ENCODE measurements around the gene B2M.
"Not testable (repeated sequence)": the region's sequence is repeated elsewhere in the genome, so short reads cannot be mapped to it uniquely, and the experiment has no call there.

The B2M gene

DNA sequence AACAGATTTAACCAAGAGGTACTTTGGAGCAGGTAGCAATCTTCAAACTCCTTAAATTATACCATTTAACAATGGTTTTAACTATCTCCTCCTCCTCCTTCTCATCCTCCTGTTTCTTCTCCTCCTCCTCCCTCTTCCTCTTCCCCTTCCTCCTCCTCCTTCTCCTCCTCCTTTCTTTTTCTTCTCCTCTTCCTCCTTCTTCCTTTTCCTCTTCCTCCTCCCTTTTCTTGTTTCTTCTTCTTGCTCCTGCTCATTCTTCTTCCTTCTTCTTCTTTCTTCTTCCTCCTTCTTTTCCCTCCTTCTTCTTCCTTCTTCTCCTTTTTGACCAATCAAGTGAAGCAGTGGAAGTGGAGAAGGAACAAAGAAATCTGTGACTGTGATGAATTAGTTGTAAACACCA is 14.3 kb upstream of the B2M start:
- no peak for DNase-seq (ENCODE audit: low read depth in 4 of 4, low spot score in 1 of 4)

GRCh38 chr15:44698641-44699040 is 12.7 kb upstream of the B2M start:
- DNase-seq (ENCODE audit: low read depth in 4 of 4, low spot score in 1 of 4): no peak

DNA sequence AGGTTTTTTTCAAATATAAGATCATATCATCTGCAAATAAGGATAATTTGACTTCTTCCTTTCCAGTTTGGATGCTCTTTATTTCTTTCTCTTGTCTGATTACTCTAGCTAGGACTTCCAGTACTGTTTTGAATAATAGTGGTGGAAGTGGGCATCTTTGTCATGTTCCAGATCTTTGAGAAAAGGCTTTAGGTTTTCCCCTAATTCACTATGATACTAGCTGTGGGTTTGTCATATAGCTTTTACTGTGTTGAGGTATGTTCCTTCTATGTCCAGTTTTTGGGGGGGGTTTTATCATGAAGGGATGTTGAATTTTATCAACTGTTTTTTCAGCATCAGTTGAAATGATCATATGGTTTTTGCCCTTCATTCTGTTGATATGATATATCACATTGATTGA is 10.6 kb upstream of the B2M start:
- DNase-seq (ENCODE audit: low read depth in 4 of 4, low spot score in 1 of 4): not testable (repeated sequence)

DNA sequence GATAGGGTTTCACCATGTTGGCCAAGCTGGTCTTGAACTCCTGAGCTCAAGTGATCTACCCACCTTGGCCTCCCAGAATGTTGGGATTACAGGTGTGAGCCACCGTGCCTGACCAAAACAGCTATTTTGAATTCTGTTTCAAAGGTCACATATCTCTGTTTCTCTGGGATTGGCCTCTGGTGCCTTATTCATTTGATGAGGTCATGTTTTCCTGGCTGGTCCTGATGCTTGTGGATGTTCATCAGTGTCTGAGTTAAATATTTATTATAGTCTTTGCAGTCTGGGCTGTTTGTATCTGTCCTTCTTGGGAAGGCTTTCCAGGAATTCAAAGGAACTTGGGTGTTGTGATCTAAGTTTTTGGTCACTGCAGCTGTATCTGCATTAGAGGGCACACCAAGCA is 5.3 kb upstream of the B2M start:
- no peak for DNase-seq (ENCODE audit: low read depth in 4 of 4, low spot score in 1 of 4)

- no peak for DNase-seq (ENCODE audit: low read depth in 4 of 4, low spot score in 1 of 4)
Measured at GRCh38 chr15:44706401-44706800, 4.9 kb upstream of the B2M start.

DNA sequence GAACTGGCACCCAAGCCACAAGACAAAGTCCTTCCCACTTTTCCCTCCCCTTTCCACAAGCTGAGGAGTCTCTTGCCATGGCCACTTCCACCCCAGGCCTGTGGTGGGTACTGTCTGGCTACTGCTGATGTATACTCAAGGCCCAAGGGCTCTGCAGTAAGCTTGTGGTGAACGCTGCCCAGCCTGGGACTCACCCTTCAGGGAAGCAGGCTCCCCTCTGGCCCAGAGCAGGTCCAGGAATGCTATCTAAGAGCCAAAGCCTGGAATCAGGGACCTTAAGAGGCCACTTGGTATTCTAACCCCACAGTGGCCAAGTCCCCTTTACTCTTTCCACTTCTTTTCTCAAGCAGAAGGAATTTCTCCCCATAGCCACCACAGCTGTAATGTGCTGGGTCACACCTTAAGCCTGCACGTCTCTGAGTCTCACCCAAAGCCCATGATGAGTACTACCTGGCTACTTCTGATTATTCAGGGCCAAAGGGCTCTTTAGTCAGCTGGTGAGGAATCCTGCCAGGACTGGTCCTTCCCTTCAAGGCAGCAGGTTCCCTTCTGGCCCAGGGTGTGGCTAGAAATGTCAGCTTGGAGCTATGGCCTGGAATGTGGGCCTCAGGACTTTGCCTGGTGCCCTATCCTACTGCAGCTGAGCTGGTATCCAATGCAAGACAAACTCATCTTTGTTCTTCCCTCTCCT is 4.2 kb upstream of the B2M start:
- no peak for DNase-seq (ENCODE audit: low read depth in 4 of 4, low spot score in 1 of 4)

DNA sequence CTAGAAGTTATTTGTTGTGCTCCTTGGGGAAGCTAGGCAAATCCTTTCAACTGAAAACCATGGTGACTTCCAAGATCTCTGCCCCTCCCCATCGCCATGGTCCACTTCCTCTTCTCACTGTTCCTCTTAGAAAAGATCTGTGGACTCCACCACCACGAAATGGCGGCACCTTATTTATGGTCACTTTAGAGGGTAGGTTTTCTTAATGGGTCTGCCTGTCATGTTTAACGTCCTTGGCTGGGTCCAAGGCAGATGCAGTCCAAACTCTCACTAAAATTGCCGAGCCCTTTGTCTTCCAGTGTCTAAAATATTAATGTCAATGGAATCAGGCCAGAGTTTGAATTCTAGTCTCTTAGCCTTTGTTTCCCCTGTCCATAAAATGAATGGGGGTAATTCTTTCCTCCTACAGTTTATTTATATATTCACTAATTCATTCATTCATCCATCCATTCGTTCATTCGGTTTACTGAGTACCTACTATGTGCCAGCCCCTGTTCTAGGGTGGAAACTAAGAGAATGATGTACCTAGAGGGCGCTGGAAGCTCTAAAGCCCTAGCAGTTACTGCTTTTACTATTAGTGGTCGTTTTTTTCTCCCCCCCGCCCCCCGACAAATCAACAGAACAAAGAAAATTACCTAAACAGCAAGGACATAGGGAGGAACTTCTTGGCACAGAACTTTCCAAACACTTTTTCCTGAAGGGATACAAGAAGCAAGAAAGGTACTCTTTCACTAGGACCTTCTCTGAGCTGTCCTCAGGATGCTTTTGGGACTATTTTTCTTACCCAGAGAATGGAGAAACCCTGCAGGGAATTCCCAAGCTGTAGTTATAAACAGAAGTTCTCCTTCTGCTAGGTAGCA is 851 bp upstream of the B2M start:
- DNase-seq (ENCODE audit: low read depth in 4 of 4, low spot score in 1 of 4): no peak

GRCh38 chr15:44711743-44712345 is 527 bp downstream of the B2M start:
- DNase-seq (ENCODE audit: low read depth in 4 of 4, low spot score in 1 of 4): peak in 1 of 4 experiments; percentile 41

DNA sequence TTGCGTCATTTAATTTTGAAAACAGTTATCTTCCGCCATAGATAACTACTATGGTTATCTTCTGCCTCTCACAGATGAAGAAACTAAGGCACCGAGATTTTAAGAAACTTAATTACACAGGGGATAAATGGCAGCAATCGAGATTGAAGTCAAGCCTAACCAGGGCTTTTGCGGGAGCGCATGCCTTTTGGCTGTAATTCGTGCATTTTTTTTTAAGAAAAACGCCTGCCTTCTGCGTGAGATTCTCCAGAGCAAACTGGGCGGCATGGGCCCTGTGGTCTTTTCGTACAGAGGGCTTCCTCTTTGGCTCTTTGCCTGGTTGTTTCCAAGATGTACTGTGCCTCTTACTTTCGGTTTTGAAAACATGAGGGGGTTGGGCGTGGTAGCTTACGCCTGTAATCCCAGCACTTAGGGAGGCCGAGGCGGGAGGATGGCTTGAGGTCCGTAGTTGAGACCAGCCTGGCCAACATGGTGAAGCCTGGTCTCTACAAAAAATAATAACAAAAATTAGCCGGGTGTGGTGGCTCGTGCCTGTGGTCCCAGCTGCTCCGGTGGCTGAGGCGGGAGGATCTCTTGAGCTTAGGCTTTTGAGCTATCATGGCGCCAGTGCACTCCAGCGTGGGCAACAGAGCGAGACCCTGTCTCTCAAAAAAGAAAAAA is 1.2 kb downstream of the B2M start:
- peak in 2 of 4 experiments; percentile 44 to 59 for DNase-seq (ENCODE audit: low read depth in 4 of 4, low spot score in 1 of 4)

GRCh38 chr15:44713006-44713966 is 2.0 kb downstream of the B2M start:
- no peak for DNase-seq (ENCODE audit: low read depth in 4 of 4, low spot score in 1 of 4)

DNA sequence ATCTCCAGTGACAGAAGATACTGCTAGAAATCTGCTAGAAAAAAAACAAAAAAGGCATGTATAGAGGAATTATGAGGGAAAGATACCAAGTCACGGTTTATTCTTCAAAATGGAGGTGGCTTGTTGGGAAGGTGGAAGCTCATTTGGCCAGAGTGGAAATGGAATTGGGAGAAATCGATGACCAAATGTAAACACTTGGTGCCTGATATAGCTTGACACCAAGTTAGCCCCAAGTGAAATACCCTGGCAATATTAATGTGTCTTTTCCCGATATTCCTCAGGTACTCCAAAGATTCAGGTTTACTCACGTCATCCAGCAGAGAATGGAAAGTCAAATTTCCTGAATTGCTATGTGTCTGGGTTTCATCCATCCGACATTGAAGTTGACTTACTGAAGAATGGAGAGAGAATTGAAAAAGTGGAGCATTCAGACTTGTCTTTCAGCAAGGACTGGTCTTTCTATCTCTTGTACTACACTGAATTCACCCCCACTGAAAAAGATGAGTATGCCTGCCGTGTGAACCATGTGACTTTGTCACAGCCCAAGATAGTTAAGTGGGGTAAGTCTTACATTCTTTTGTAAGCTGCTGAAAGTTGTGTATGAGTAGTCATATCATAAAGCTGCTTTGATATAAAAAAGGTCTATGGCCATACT is 4.0 kb downstream of the B2M start:
- no peak for DNase-seq (ENCODE audit: low read depth in 4 of 4, low spot score in 1 of 4)

DNA sequence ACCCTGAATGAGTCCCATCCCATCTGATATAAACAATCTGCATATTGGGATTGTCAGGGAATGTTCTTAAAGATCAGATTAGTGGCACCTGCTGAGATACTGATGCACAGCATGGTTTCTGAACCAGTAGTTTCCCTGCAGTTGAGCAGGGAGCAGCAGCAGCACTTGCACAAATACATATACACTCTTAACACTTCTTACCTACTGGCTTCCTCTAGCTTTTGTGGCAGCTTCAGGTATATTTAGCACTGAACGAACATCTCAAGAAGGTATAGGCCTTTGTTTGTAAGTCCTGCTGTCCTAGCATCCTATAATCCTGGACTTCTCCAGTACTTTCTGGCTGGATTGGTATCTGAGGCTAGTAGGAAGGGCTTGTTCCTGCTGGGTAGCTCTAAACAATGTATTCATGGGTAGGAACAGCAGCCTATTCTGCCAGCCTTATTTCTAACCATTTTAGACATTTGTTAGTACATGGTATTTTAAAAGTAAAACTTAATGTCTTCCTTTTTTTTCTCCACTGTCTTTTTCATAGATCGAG is 4.5 kb downstream of the B2M start:
- DNase-seq (ENCODE audit: low read depth in 4 of 4, low spot score in 1 of 4): no peak

DNA sequence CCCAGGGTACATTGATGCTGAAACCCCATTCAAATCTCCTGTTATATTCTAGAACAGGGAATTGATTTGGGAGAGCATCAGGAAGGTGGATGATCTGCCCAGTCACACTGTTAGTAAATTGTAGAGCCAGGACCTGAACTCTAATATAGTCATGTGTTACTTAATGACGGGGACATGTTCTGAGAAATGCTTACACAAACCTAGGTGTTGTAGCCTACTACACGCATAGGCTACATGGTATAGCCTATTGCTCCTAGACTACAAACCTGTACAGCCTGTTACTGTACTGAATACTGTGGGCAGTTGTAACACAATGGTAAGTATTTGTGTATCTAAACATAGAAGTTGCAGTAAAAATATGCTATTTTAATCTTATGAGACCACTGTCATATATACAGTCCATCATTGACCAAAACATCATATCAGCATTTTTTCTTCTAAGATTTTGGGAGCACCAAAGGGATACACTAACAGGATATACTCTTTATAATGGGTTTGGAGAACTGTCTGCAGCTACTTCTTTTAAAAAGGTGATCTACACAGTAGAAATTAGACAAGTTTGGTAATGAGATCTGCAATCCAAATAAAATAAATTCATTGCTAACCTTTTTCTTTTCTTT is 5.8 kb downstream of the B2M start:
- no peak for DNase-seq (ENCODE audit: low read depth in 4 of 4, low spot score in 1 of 4)

DNA sequence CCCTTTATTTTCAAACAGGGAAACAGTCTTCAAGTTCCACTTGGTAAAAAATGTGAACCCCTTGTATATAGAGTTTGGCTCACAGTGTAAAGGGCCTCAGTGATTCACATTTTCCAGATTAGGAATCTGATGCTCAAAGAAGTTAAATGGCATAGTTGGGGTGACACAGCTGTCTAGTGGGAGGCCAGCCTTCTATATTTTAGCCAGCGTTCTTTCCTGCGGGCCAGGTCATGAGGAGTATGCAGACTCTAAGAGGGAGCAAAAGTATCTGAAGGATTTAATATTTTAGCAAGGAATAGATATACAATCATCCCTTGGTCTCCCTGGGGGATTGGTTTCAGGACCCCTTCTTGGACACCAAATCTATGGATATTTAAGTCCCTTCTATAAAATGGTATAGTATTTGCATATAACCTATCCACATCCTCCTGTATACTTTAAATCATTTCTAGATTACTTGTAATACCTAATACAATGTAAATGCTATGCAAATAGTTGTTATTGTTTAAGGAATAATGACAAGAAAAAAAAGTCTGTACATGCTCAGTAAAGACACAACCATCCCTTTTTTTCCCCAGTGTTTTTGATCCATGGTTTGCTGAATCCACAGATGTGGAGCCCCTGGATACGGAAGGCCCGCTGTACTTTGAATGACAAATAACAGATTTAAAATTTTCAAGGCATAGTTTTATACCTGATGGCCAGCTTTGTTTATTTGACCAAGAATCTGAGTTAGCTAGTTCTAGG is 7.0 kb downstream of the B2M start:
- no peak for DNase-seq (ENCODE audit: low read depth in 4 of 4, low spot score in 1 of 4)

- DNase-seq (ENCODE audit: low read depth in 4 of 4, low spot score in 1 of 4): no peak
Measured at GRCh38 chr15:44718927-44719292, 7.6 kb downstream of the B2M start.

DNA sequence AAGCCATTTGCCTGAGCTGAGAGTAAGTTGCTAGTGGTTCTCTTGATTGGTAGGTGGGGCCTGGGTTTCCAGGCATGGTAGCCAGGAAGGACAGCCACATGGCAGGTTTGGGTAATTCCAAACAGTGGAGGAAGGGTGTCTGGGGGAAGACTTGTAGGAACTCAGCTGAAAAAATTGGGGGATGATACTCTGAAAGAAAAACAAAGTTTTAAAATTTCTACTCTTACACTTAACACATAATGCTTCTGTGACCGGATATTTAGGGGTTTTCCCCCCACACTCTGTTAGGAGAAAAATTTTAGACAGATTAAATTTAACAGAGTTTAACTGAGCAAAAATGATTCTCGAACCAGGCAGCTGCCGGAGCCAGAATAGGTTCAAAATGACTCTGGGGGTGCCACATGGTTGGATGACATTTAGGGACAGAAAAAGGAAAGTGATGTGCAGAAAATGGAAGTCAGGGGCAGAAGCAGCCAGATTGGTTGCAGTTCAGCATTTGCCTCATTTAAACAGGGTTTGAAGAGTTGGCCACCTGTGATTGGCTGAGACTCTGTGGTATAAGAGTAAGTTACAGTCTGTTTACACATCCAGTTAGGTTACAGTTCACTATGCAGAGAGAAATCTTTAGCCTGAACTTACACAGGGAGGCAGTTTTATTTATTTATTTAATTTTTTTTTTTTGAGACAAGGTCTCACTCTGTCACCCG is 8.1 kb downstream of the B2M start:
- DNase-seq (ENCODE audit: low read depth in 4 of 4, low spot score in 1 of 4): peak in 1 of 4 experiments; percentile 50

DNA sequence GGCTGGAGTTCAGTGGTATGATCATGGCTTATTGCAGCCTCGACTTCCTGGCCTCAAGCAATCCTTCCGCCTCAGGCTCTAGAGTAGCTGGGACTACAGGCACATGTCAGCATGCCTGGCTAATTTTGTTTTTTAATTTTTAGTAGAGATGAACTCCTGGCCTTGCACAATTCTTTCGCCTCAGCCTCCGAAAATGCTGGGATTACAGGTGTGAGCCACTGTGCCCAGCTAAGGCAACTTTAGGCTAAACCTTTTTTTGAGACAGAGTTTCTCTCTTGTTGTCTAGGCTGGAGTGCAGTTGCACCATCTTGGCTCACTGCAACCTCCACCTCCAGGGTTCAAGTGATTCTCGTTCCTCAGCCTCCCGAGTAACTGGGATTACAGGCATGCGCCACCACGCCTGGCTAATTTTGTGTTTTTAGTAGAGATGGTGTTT is 8.7 kb downstream of the B2M start:
- not testable (repeated sequence) for DNase-seq (ENCODE audit: low read depth in 4 of 4, low spot score in 1 of 4)
